GM19328 (cell line): ENCODE data around the gene SLC25A1.
A peak's percentile ranks its signal among the peaks of the same experiment; 100 is the strongest.

Source experiments
- ATAC-seq: cut with Tn5 transposase; IDR thresholded peaks from one replicate; pipeline ENCODE4 v1.9.1; 2021; ENCODE audit warnings: mild to moderate bottlenecking, moderate library complexity; ENCODE audit not compliant: unreplicated experiment

The SLC25A1 gene

GRCh38 chr22:19178657-19179496 is at the start of gene SLC25A1:
Gene SLC25A1 (minus strand): TSS chr22:19178736. CDS start chr22:19178673, 63 bp downstream.
- ATAC-seq = peak; percentile 64

DNA sequence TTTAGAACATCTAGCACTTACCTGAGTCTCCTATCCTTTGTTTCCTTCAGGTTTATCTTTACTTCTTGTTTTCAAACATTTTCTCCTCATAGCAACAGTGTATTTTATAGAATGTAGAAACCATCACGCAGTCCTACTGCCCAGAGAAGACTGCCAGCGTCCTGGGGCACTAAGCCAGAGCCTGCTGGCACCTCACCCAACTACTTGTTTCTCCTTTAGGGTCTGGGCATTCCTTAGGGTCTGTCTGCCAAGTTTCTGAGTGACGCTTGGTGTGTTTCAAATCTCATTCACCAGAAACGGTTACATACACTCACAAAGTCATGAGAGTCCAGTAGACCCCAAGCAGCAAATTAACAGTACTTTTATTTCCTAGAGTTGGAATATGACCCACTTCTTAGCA is 49.6 kb upstream of the SLC25A1 start:
- no peak for ATAC-seq

GRCh38 chr22:19226428-19226827 is 47.9 kb upstream of the SLC25A1 start:
- no peak for ATAC-seq

DNA sequence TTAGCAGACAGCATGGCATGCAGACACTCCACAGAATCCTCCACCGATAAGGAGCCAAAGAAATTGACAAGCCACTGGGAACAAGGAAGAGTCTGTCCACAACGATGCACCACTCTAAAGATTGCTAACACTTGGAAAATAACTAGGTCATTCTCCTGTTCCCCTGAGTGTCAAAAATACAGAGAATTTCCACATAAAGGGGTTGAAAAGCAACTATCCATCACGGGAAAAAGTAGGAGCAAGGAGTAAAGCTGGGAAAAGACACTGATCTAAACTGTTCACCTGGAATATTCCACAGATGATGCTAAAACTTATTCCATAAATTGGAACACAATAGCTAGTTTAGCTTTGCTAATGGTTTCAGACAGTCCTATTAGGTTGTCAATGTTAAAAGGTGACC is 47.0 kb upstream of the SLC25A1 start:
- no peak for ATAC-seq

DNA sequence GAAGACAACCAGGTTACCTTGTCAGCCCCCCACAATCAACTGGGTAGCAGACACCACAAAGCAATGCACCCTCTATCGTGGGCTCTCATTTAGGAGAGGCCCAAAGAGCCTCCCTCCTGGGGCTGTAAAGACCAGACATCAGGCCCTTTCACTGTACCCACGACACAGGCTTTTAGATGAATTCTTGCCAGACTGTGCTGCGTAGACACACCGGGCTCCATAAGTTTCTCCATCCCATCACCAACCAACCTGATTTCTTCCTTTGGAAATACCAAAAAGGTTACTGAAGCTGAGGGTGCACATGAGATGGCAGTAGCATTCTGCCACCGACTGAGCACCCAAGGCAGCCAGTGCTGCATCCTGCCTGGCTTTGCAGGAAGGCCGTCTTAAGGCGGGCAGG is 46.4 kb upstream of the SLC25A1 start:
- no peak for ATAC-seq

DNA sequence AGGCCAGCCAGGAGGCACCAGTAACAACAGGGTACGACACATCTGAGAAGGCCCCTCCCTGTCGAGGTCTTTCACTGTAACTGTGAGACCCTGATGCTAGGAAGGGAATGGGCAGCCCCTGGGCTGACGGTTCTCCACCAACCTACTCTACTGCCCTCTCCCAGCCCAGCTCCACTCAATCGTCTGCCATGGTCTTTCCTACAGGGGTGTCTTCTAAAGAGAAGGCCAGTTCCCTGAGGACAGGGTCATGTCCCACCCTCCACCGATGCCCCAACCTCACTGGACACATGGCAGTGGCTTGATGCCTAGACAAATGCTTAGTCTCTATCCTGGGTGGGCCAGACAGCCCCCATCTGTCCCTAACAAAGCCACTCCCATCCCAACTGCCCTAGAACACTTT is 46.0 kb upstream of the SLC25A1 start:
- no peak for ATAC-seq

- ATAC-seq = no peak
Measured at GRCh38 chr22:19223617-19224016, 45.1 kb upstream of the SLC25A1 start.

DNA sequence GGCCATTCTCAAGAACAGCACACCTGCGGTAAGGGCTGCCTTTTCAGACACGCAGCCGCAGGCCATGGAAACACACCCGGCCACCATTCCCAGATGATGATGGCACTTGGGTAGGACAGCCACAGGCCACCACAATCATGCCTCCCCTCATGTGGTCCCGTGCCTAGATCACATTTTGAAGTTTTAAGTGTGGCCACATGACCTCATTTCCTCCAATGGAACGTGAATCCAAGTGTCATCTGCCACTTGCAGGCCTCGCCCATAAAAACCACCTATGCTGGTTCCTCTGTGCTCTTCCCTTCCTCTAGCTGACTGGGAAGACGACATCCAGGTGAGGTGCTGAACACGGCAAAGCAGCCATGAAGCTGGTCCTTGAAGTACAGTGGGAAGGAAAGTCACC is 44.6 kb upstream of the SLC25A1 start:
- no peak for ATAC-seq

DNA sequence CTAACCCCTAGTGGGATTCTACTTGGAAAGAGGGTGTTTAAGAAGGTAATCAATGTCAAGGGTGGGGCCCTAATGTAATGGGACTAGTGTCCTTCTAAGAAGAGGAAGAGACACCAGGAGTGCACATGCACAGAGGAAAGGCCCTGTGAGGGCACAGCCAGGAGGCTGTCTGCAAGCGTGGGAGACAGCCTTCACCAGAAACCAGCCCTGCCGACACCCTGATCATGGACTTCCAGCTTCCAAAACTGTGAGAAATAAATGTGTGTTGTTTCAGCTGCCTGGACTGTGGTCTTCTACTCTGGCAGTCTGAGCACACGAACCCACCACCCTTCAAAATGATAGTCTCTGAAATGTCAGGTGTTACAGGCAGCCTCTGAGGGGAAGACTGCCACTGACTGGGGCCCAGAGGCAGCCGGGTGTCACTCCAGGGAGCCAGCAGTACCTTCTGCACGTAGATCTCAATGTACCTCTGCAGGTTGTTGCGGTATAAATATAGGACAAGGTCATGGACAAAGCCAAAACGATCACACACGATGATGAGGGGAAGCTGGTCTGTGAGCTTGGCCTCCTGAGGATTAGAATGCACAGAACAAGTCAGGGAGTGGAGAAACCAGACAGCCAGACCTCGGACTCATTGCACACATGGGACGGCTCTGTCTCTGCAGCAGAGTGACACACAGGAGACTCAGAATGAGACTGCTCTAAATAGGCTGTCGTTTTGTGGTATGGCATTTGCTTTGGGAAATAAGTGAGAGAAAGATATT is 43.9 kb upstream of the SLC25A1 start:
- no peak for ATAC-seq

DNA sequence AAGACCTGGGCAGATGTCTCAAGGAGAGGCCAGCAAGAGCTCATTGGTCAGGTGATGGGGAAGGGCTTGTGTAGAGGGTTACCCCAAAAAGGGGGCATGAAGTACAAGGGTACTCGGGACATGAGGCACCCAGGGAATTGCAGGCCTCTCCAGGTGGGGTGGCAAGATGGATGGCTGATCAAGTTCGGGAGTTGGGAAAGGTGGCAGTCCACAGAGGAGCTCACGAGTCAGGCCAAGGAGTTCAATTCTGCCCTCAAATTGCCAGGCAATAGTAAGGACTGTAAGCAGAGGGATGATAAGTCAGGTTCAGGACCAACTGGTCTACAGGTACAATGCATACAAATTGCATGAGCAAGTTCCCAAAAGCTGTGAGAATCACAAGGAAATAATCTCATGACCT is 42.3 kb upstream of the SLC25A1 start:
- no peak for ATAC-seq

GRCh38 chr22:19218541-19219233 is 40.2 kb upstream of the SLC25A1 start:
- no peak for ATAC-seq

DNA sequence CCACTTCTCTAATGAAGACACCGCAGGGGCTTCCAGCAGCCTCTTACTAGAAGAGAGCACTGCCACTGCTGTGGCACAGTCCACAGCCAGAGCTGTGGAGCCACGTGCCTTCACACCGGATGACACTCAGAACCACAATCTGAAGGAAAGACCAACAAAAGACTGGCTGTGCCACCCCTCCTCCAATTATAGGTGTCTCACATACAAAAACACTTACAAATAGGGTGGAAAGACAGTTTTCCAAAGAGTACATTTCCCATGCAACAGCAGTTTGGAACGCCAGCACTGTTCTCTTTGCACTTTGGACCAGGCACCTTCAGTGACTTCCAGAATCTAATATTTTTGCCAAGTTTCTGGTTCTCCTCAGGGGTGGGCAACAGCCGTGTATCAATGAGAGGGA is 38.0 kb upstream of the SLC25A1 start:
- ATAC-seq = no peak

- ATAC-seq = no peak
Measured at GRCh38 chr22:19215360-19215759, 36.8 kb upstream of the SLC25A1 start.

- ATAC-seq = no peak
Measured at GRCh38 chr22:19214078-19214473, 35.5 kb upstream of the SLC25A1 start.

- ATAC-seq = no peak
Measured at GRCh38 chr22:19213442-19214077, 35.0 kb upstream of the SLC25A1 start.

DNA sequence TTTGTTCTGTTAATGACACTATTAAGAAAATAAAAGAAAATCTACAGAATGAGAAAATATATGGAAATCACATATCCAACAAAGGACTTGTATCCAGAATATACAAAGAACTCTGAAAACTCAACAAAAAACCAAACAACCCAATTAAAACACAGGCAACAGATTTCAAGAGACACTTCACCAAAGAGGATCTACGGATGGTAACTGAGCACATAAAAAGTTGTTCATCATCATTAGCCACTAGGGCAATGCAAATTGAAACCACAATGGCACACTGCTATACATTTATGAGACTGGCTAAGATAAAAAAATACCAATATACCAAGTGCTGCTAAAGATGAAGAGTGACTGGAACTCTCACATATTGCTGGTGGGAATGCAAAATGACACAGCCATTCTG is 34.5 kb upstream of the SLC25A1 start:
- ATAC-seq = no peak

DNA sequence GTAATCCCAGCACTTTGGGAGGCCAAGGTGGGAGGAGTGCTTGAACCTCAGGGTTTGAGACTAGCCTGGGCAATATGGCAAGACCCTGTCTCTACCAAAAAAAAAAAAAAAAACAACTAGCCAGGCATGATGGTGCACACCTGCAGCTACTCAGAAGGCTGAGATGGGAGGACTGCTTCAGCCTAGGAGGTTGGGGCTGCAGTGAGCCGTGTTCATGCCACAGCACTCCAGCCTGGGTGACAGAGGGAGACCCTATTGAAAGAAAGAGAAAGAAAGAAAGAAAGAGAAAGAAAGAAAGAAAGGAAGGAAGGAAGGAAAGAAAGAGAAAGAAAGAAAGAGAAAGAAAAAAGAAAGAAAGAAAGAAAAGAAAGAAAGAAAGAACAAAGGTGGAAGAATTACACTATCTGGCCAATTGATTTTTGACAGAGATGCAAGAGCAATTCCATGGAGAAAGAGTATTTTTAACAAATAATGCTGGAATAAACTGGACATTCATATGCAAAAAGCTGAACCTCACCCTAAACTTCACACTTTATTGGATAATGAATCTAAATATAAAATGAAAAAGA is 33.9 kb upstream of the SLC25A1 start:
- ATAC-seq = no peak

GRCh38 chr22:19210188-19210587 is 31.7 kb upstream of the SLC25A1 start:
- ATAC-seq = no peak

- no peak for ATAC-seq
Measured at GRCh38 chr22:19208287-19208847, 29.8 kb upstream of the SLC25A1 start.

DNA sequence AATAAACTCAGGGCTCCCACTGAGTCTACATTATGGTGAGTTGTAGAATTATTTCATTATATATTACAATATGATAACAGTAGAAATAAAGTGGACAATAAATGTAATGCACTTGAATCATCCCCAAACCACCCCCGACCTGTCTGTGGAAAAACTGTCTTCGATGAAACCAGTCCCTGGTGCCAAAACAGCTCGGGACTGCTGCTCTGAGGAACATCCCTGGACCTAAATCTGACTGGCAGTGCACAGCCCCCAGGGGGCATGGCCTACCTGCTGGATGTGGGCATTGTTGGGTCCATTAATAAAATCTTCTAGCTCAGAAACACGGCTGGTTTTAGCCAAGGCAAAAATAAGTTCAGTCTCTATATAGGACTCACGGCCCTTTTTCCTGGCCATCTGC is 29.3 kb upstream of the SLC25A1 start:
- no peak for ATAC-seq
